ENCODE data around the gene HECTD3.
"Not testable (repeated sequence)": the region's sequence is repeated elsewhere in the genome, so short reads cannot be mapped to it uniquely, and the experiment has no call there.

Gene HECTD3

DNA sequence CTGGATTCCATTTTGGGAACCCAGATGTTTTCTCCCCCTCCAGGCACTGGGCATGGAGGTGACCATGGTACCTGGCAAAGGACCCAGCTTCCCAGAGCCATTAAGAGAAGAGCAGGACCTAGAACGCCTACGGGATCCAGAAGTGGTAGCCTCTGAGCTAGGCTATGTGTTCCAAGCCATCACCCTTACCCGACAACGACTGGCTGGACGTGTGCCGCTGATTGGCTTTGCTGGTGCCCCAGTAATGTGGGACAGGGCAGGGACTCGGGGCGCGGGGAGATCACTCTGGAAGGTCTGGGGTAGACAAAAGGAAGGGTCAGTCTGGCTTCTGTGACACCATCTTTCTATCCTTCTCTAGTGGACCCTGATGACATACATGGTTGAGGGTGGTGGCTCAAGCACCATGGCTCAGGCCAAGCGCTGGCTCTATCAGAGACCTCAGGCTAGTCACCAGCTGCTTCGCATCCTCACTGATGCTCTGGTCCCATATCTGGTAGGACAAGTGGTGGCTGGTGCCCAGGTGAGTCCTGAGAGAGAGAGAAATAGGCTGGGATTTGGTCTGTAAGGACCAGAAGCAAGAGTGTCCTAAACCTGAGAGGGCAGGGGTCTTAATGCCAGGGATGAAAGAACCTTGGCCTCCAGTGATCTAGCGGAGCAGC, 2.6 kb upstream of the HECTD3 start:
- DNase-seq (ENCODE audit: low read depth): no peak

DNA sequence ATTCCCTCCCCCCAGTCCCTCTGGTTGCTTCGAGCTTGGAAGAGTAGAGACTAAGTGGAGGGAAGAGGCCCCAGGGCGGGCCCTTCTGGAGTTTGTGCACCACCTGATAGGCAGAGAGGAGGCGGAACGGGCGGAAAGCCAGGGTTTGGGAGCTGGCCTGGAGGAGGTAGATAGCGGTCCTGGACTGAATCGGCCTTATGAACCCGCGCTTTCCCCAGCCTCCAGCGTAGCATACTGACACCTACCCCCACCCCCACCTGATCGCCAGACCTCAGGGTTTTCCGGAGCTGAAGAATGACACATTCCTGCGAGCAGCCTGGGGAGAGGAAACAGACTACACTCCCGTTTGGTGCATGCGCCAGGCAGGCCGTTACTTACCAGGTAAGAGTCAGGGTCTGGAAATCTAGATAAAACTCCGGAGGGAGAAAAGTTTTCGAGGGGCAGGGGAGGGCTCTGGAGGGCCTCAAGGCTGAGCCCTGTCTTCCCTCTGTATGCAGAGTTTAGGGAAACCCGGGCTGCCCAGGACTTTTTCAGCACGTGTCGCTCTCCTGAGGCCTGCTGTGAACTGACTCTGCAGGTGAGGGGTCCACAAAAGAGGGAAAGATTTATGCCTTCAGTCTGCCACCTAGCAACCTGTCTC, 1.6 kb upstream of the HECTD3 start:
- peak; percentile 57 for DNase-seq (ENCODE audit: low read depth)

DNA sequence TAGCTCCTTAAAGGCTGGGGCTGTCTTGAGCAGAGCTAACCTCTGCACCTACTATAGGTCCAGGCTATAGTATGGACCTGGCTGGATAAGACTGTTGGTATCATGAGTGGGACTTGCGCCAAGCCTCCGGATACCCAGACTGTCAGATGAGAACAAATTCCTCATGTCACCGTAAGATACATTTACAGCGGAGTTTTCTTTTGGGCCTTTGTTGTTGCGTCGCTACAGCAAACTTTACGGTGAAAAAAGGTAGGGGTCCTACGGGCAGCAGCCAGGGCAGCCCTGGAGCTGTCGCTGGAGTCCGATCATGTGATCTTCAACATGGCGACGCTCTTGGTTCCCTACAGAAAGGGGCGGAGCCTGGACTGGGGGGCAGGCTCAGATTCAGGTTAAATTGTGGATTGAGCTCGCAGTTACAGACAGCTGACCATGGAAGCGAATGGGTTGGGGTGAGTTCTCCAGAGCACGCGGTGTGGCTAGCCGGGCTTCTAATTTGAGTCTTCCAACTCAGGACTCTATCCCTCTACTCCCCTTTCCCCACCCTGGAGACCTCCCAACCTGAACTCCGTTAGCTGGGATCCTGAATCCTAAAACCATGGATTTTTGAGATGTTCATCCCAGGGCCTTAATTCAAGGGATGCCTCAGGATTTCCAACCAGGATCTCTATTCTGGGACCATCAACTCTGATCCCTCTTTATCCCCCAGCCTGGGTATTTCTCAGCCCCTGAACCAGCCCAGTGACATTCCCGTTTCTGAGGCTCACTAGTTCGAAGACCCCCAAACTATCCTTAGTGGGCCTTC, 914 bp upstream of the HECTD3 start, which contains the start of gene UROD:
Gene UROD, plus strand, starts transcription at position 418 of the 802 bp plus-strand sequence. Its CDS starts 12 bp downstream, at position 430.
- peak; percentile 92 for DNase-seq (ENCODE audit: low read depth)

DNA sequence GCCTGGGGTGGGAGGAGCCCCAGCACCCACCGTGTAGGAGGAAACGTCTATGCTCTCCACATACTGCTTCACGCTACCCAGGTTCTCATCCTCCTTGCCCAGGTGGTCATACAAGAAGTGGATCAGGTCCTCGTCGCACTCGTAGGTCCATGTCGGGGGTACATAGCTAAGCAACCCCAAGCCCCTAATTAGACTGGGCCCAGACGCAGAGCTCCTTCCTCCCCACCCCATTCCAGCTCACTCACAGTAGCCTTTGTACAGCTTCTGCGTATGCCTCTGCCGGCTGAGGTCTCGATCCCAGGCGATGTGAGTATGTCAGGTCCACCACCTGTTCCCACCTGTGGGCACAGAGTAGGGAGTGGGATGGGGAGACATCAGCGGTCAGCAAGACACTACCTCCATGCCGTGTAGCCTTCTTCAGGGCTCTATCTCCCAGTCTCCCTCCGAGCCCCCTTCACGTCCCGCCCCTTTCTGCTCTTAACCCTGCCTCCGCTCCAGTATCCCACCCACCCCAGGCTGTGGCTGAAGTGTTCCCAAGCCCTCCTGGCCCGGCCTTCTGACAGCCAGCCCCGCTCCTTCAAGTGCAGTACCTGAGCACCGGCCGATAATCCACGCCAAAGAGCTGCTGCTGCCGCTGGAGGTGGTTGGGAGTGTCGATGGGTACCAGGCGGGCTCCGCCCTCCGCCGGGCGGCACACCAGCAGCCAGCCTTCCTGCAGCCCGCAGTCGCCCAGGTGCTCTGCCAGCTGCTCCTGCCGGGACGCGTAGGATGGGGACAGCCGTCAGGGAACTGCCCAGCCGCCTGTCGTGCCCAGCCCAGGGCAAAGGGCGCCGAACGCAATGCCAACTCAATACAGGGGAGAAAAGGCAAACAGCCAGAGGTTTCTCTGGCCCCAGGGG, 919 bp downstream of the HECTD3 start:
- no peak for DNase-seq (ENCODE audit: low read depth)

DNA sequence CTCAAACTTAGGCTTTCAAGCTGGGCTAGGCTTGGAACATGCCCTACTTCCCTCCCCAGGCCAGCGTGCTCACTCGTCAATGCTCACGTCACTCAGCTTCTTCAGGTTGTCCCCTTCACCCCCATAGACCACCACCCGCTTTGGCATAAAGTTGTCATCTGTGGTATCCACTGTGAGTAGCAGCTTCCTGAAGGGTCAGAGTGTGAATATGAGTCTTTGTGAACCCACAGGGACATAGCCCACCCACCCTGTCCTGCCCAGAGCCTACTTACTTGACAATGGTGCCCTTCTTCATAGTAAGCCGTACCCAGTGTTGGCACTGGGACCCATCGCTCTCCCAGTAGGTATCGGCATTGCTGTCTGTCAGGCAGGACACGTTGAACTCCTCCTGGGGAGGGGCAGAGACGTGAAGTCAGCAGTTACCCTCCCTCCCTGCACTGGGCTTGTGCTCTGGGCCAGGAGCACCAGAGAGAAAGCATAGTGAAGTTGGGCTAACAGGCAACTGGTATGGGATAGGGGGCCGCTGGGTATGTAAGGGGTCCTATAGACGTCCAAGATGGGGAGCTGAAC, 1.7 kb downstream of the HECTD3 start:
- no peak for DNase-seq (ENCODE audit: low read depth)

DNA sequence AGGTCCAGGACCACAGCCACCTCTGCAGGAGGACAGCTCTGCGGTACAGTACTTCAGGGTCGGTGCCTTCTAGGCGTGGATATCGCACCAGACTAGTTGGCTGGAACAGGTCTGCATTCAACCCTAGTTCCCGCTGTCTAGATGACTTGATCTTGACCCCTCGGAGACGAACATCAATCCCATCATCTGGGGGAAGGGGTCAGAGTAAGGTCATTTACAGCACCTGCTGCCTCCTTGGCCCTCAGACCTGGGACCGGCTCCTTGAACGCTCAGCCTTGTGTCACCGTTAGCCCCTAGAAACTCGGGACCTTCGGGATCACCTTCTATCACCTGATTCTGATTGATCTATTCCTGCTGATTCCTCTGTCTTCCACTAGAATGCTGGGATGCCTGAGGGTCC, 2.6 kb downstream of the HECTD3 start:
- DNase-seq (ENCODE audit: low read depth): no peak

DNA sequence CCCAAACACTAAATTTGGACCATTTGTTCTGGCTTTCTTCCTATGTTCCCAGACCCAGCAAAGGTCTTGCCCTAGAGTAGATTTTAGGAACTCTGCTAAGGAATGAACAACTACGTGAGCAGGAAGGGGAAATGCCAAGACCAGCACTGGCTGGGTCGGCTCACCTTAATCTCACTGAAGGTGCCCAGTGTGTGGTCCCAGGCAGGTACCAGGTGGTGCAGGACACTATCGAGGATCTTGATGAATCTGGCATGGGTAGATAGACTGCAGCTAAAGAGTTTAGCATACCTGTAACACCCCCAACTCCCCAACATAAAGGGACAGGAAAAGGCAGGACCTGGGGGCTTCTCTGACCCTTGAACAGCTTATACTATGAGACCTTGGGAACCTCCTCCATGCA, 3.0 kb downstream of the HECTD3 start:
- DNase-seq (ENCODE audit: low read depth): no peak

DNA sequence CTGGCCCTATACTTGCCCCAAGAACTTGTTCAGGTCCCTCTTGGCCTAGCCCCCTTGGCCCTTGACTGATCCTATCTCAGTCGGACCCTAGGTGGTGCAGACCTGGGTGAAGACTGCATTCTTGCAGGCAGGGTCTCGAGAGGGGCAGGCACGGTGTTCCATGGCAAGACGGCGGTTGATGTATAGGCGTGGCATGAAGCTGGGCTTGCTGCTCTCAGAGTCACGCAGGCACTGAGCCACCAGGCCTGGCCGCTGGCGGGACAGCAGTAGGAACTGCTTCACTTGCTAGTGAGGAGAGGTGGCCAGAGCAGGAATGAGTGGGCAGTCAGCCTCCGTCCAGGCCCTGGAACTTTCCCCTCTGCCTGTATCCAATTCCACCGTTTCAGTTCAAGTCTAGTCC, 3.8 kb downstream of the HECTD3 start:
- no peak for DNase-seq (ENCODE audit: low read depth)

DNA sequence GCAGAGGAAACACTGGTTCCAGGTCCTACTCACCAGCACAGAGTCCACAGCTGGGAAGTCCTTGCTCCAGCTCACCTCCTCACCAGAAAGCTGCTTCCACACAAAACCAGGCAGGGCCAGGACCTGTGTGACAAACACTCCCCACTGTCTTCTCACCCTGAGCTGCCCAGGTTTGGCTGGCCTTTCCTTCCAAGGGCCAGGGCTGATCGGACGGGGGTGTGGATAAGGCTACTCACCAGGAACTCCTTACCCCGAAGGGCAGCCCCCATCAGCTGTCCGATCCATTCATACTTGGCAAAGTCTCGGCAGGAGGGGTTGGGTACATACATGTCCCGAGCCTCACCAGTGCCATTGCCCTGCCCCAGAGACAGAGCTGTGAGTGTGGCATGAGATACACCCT, 5.4 kb downstream of the HECTD3 start:
- DNase-seq (ENCODE audit: low read depth): no peak

DNA sequence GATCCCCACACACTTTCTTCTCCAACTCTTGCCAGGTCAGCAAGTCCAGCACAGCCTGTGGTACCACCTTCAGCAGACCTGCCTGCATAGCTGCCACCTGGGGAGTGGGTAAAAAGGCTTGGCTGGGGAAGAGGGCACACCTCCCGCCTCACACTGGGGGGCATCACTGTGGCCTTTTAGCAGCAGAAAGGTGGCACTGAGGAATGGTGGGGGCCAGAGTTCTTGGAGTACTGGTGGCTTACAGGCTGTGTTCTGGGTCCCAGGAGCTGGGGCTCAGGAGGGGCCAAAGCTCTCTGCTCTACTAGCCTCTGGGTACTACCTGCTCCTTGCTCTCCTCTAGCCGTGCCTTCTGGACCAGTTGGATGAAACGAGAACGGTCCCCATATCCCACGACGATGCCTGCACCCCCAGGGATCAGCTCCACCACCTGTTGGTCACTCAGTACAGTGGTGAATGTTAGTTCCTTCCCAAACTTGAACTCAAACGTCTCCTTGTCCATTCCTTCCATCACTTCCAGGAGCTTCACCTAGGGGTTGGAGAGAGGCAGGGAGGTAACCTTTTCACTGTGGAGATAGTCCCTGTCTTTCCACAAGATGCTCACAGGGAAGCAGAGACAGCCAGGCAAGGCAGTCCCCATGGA, 6.7 kb downstream of the HECTD3 start:
- DNase-seq (ENCODE audit: low read depth): no peak

DNA sequence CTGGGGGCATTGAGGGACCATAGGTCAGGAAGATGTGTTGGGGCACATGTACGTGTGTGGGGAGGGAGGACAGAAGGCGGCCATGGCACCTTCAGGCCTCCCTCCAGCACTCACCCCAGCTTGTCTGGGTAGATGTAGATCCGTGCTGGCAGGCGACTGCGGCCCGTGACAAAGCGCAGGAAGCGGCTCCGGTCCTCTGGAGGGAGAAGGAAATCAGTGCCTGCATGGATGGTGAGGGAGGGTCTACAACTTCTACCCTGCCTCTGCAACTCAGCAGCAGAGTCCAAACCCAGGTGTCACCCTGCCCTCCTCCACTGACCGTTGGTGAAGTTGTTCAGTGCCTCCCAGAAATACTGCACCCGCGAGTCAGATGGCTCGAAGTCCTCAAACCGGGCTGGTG, 7.4 kb downstream of the HECTD3 start:
- no peak for DNase-seq (ENCODE audit: low read depth)

DNA sequence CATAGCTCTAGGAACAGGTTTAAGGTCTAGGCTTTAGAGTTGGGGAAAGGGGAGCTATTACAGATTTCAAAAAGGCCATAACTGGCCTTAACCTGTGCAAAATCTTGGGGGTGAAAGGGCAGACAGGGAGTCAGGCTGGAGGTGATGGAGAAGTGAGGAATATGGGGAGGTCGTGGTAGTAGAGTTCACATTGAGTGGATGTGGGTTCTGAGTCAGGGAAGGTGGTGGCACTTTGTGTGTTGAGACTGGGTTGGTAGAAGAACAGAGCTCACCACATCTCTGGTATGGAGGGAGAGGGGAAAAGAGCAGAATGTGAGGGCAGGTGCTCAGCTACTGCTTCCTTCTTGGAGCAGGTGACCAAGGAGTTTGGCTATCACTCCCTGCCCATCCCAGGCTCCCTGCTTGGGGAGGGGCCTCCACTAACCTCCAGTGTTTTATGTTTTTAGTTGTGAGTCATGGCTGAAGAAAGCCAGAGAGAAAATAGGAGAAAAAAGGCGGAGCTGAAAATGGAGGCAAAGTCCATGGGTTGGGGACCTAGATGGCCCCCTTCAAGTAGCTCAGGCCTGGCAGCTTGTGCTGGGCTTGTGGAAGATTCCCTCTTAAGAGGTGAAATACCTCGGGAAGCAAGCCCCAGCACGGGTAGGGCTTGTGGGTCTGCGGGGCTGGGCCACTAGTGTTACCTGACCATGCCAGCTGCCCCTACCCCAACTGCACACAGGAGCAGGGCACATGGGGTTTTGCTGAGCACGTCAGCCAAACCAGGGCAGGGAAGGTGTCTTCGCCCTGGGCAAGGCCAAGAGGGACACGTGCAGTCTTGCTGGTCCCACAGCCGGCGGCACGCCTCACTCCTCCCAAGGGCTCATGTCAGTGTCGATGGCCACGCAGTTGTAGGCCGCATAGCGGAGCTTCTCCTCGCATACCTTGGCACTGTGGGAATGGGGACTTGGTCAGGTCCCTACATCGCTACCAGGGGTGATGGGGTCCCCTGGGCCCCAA, 8.2 kb downstream of the HECTD3 start:
- DNase-seq (ENCODE audit: low read depth): no peak

DNA sequence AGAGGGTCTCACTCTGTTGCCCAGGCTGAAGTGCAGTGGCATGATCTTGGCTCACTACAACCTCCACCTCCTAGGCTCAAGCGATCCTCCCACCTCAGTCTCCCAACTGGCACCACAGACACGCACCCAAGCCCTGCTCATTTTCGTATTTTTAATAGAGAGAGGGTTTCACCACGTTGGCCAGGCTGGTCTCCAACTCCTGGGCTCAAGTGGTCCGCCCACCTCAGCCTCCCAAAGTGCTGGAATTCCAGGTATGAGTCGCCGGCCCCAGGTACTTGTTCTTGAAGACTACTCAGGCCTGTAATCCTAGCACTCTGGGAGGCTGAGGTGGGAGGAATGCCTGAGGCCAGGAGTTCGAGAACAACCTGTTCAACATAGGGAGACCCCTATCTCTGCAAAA, 9.5 kb downstream of the HECTD3 start:
- not testable (repeated sequence) for DNase-seq (ENCODE audit: low read depth)

DNA sequence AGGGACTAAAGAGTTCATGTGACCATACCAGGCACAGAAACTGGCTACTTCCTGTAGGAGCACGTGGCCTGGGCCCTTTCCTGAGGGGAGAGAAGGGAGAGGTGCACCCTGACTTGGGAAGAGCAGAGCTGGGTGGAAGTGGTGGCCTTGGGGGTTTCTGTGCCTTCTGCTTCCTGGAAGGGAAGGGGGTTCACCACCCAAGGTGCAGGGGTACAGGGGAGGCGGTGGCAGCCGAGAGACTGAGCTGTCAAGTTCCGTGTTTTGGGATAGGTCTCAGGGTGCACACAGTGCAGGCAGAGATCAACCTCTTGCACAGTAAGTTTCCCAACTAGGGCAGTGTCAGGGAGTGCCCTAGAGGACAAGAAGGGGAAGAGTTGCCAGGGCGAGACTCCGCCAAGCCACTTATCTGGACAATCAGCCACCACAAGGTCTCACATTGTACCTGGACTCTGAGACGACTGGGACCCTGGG, 10.1 kb downstream of the HECTD3 start:
- DNase-seq (ENCODE audit: low read depth): no peak

DNA sequence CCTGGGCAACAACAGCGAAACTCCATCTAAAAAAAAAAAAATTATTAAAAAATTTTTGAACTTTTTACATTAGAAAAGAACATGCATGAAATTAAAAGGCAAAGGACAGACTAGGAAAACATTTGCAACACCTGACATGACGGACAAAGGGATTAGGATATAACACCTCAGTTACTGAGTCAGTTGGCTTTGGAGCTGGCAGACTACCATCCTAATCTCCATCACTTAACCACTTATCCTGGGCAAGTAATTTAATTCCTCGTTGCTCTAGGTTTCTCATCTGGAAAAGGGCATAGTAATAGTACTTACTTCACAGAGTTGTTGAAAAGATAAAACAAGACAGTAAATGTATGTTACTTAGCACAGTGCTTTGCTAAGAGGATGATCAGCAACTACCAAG, 11.9 kb downstream of the HECTD3 start:
- DNase-seq (ENCODE audit: low read depth): no peak

DNA sequence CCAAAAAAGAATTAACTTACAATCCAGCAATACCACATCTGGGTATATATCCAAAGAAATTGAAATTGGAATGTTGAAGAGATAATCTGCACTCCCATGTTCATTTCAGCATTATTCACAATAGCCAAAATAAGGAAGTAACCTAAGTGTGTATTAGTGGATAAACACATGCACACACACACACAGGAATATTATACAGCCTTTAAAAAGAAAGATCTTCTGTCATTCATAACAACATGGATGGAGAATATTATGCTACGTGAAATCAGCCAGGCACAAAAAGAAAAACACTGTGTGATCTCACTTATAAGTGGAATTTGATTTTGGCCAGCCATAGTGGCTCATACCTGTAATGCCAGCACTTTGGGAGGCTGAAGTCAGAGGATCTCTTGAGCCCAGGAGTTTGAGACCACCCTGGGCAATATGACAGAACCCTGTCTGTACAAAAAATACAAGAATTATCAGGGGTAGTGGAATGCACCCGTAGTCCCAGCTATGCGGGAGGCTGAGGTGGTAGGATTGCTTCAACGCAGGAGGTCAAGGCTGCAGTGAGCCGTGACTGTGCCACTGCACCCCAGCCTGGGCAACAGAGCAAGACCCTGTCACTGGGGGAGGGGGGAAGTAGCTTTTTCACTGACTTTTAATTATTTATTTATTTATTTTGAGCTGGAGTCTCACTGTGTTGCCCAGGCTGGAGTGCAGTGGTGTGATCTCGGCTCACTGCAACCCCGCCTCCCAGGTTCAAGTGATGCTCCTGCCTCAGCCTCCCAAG, 15.5 kb downstream of the HECTD3 start:
- no peak for DNase-seq (ENCODE audit: low read depth)

DNA sequence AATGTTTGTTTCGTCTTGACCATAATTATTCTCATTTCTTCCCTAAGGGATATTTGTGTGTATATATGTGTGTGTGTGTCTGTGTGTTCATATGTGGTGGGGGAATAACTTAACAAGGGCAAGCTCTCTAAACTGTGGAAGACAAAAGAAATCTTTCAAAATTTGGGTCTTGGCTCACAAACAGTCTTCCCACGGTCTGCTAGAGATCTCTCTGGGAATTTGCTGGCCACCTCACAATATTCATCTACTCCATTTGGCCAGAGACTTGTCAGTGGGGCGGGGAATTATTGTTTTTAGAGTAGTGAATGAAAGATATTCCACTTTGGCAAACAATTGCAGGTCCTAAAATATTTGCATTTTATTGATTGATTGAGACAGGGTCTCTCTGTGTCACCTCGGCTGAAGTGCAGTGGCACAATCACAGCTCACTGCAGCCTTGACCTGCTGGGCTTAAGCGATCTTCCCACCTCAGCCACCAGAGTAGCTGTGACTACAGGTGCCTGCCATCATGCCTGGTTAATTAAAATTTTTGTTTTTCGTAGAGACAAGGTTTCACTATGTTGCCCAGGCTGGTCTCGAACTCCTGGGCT, 16.7 kb downstream of the HECTD3 start:
- DNase-seq (ENCODE audit: low read depth): no peak

DNA sequence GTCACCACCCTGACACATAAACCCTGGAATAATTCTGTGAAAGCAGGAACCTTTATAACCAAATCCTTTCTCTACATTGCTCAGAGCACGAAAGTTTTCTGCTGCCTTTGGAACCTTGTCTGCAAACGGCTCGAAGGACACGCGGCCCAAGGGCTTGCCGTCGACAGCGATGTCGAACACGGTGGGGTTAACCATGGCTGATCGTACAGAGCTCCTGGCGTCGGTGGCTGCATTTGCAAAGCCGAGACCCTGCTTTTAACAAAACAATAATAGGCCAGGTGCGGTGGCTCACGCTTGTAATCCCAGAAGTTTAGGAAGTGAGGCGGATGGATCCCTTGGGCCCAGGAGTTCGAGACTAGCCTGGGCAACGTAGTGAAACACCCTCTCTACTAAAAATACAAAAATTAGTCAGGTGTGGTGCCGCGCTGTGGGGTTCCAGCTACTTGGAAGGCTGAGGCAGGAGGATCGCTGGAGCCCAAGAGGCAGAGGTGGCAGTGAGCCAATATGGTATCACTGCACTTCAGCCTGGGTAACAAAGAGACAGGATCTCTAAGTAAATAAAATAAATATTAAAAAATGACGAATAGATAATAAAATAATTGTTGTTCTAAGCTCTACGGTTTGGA, 22.5 kb downstream of the HECTD3 start:
- DNase-seq (ENCODE audit: low read depth): no peak

Data from GM04504 (cell line).